Lung (tissue), 12 donors: ENCODE measurements around the gene TSPEAR. TPM values are rescaled to one million over a fixed set of nuclear protein-coding genes. Genes with fewer than 3 reads are reported as not detected.
"Not testable (repeated sequence)": the region's sequence is repeated elsewhere in the genome, so short reads cannot be mapped to it uniquely, and the experiment has no call there.

Experiments used
- ATAC-seq: fragments of 200-7000 bp; cut with Tn5 transposase; one replicate; pipeline ENCODE4 v1.9.1; 2020; ENCODE audit warnings: moderate number of reproducible peaks; ENCODE audit not compliant: insufficient read depth, low FRiP score
- DNase-seq, 3 donors: peaks; one replicate each; pipeline ENCODE4 v3.0.0-alpha.2; 2013 to 2017
- H3K27ac ChIP-seq, 2 donors: one replicate each; pipeline ENCODE4 v1.5.1; 2013; ENCODE audit warnings: mild to moderate bottlenecking in 2 of 2, moderate library complexity in 2 of 2, control low read depth in 1 of 2, inconsistent platforms in 1 of 2, low read depth in 1 of 2, low read length in 1 of 2
- H3K27me3 ChIP-seq, 3 donors: one replicate each; pipeline ENCODE4 v1.5.1; 2013; ENCODE audit warnings: low read length in 2 of 3; ENCODE audit not compliant: control insufficient read depth in 3 of 3, insufficient read depth in 3 of 3
- H3K36me3 ChIP-seq, 4 donors: one replicate each; pipeline ENCODE4 v1.5.1; 2013; ENCODE audit warnings: low read length in 4 of 4, mild to moderate bottlenecking in 1 of 4, moderate library complexity in 1 of 4; ENCODE audit not compliant: control insufficient read depth in 4 of 4, insufficient read depth in 4 of 4
- H3K4me1 ChIP-seq, 5 donors: one replicate each; pipeline ENCODE4 v1.5.1; 2013; ENCODE audit warnings: low read length in 5 of 5, mild to moderate bottlenecking in 2 of 5, moderate library complexity in 1 of 5; ENCODE audit not compliant: control insufficient read depth in 5 of 5, insufficient read depth in 5 of 5
- H3K4me3 ChIP-seq: one replicate; pipeline ENCODE4 v1.5.1; 2013; ENCODE audit warnings: mild to moderate bottlenecking, control low read depth, moderate library complexity
- H3K9ac ChIP-seq, 2 donors: one replicate each; pipeline ENCODE4 v1.5.1; 2013; ENCODE audit warnings: low read length in 2 of 2, control low read depth in 1 of 2; ENCODE audit not compliant: insufficient read depth in 1 of 2
- H3K9me3 ChIP-seq, 4 donors: one replicate each; pipeline ENCODE4 v1.5.1; 2013; ENCODE audit warnings: low read length in 3 of 4, mild to moderate bottlenecking in 1 of 4, moderate library complexity in 1 of 4; ENCODE audit not compliant: control insufficient read depth in 4 of 4, insufficient read depth in 3 of 4
- WGBS, 2 donors: extraction: QIAGEN DNeasy Blood & Tissue Kit; methylation state at CpG; one replicate each; pipeline ENCODE4 v1.1.7; 2013; 5-methylcytosine and 5-hydroxymethylcytosine counted together
- polyA plus RNA-seq, 2 donors: library from polyadenylated mRNA; stranded (reverse); fragments of 200-250 nt; gene quantifications; one replicate each; pipeline ENCODE4 v1.2.1, GENCODE V29; 2013
- total RNA-seq, 2 donors: library from RNA; depleted of rRNA in 1 of 2; stranded (reverse); fragments of >200 nt in 1 of 2; gene quantifications; one replicate each; pipeline ENCODE4 v1.2.1, GENCODE V29; 2014 to 2021
- TF ChIP-seq, protein P1 (sequence below): IDR thresholded peaks from 2 replicates; pipeline ENCODE4 v1.5.1; 2012; ENCODE audit warnings: mild to moderate bottlenecking; ENCODE audit errors: control extremely low read depth, extremely low read depth
- donor health status: control.
- donor health status: control.
- donor health status: Bipolar disorder and iron deficiency.
- donor health status: healthy.
- donor health status: DM: yes; HTN: yes; CAD: no.

TSPEAR gene
- total and polyA plus RNA-seq, 4 donors, result 0.02 to 2.1 (median 0.27) TPM

DNA sequence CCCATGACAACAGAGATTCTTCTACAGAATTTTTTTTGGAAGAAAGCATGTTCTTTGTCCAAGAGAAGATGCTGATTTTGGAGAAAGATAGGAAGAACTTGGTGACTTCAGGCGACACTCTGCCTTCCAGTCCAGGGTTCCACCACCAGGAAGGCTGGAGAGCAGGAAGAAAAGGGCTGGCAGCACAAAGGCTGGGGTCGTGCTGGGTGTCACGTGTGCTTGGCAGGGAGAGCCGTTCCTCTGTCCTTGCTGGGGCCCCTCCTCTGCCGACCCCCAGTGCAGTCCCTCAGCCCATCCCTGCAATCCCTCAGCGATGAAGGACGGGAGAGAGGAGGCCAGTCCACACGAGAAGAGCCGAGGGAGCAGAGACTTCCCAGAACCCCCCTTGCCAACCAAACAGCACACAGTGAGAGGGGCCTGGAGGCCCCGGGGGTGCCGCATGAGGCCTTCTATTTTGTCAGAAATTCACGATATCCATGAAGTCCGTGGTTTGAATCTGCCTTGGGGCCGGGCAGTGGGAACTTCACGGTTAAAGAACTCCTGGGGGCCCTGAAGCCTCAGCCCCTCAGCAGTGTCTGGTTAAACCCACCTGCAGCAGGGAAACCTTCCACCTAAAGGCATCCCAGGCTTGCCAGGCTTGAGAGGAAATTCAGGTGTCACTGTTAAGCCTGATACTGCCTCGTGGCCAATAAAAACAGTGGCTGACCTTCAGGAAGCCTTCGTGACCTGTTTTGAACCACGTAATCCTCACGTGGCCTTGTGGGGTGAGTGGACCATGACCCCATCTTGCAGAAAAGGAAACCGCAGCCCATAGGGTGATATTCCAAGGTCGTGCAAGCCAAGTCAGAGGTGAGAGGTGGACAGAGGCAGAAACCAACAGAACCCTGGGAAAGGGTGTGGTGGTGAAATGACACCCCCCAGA is 11.0 kb downstream of the TSPEAR start:
- no peak overlapping the region for H3K27ac ChIP-seq
- ATAC-seq (no peak), DNase-seq (no peak)
- peaks cover 0 to 9% (median 0%) of the 10 kb centered on the region in 4 donors for H3K9me3 ChIP-seq
- H3K4me3 ChIP-seq, result no peak overlapping the region
- 52 to 57% methylated on average over 21 of the region's 21 CpGs for WGBS, 2 donors
- no peaks in the 10 kb centered on the region for H3K4me1 ChIP-seq
- TF ChIP-seq, protein P1, sequence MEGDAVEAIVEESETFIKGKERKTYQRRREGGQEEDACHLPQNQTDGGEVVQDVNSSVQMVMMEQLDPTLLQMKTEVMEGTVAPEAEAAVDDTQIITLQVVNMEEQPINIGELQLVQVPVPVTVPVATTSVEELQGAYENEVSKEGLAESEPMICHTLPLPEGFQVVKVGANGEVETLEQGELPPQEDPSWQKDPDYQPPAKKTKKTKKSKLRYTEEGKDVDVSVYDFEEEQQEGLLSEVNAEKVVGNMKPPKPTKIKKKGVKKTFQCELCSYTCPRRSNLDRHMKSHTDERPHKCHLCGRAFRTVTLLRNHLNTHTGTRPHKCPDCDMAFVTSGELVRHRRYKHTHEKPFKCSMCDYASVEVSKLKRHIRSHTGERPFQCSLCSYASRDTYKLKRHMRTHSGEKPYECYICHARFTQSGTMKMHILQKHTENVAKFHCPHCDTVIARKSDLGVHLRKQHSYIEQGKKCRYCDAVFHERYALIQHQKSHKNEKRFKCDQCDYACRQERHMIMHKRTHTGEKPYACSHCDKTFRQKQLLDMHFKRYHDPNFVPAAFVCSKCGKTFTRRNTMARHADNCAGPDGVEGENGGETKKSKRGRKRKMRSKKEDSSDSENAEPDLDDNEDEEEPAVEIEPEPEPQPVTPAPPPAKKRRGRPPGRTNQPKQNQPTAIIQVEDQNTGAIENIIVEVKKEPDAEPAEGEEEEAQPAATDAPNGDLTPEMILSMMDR, result no peak
- H3K36me3 ChIP-seq, result no peaks in the 10 kb centered on the region
- H3K27me3 ChIP-seq, result peaks cover 8 to 49% (median 15%) of the 10 kb centered on the region in 3 donors
- H3K9ac ChIP-seq, result no peak overlapping the region

DNA sequence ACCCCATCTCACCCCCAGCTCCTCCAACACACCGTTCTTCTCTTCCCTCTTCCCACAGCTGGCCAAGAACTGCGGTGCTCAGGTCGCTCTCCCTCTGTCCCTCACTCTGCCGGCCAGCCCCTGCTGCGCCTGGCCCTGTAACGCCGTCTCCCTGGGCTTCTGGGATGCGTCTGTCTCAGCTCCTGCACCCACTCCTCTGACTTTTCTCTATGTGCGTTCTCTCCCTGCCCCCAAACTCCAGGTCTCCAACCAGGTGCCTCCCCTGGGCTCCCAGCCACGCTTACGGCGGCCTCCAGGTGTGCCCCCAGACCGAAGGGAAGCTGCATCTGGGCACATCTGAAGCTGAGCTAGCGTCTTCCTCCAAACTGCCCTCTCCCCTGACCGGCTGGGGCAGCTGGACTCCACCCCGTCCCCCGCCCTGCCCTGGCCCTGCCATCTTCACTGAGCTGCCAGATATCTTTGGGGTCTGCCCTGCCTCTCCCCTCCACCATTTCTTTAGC is 11.8 kb downstream of the TSPEAR start:
- no peak for ATAC-seq
- no peak overlapping the region for H3K27ac ChIP-seq
- H3K9ac ChIP-seq, result no peak overlapping the region
- H3K27me3 ChIP-seq, result peaks cover 5 to 46% (median 15%) of the 10 kb centered on the region in 3 donors
- H3K9me3 ChIP-seq, result peaks cover 0 to 6% (median 0%) of the 10 kb centered on the region in 4 donors
- H3K4me3 ChIP-seq, result no peak overlapping the region
- DNase-seq, result no peak
- H3K4me1 ChIP-seq, result no peaks in the 10 kb centered on the region
- H3K36me3 ChIP-seq, result no peaks in the 10 kb centered on the region
- WGBS, 2 donors, result 55 to 59% methylated on average over 17 of the region's 17 CpGs
- TF ChIP-seq, protein P1, result no peak

DNA sequence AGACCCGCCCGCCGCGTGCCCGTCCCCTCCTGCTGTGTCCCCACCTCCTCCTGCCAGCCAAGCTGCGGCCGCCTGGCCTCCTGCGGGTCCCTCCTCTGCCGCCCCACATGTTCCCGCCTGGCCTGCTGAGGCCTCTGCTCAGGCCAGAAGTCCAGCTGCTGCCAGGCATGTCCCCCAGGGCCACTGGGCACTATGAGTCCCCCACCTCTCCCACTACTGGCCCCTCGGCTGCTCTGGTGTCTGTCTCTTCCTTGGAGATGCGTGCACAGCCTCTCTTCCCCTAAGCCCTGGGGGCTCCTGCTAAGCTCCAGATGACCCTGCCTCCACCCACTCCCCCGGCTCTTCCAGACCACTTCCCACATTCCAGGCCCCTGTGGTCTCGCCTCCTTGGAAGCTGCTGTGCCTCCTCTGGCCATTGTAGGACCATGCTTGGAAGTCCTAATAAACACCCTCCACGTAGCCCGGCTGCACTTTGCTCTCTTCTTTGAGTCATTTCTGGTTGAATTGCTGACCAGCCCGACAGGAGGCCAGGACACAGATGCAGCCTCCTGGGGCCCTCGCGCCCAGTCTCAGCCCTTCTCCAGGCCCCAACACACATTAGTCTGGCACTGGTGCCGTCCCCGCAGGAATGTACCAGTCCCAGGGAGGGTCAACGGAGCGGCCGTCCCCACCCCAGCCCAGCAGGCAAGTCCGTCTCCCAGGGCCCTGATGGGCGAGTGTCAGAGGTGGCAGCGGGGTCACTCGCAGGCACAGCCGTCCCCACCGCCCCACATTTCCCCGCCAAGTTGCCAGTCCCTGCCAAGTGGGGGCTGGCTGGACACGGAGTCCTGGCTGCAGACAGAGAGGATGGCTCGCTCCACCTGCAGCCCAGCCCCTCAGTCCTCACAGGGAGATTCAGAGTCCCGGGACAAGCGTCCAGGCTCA is 13.3 kb downstream of the TSPEAR start:
- no peak for DNase-seq
- 42 to 46% methylated on average over 32 to 35 of the region's 35 CpGs for WGBS, 2 donors
- TF ChIP-seq, protein P1, result no peak
- no peak overlapping the region for H3K9ac ChIP-seq
- no peak overlapping the region for H3K27ac ChIP-seq
- H3K4me3 ChIP-seq, result no peak overlapping the region
- peaks cover 0 to 6% (median 4%) of the 10 kb centered on the region in 4 donors for H3K9me3 ChIP-seq
- no peaks in the 10 kb centered on the region for H3K4me1 ChIP-seq
- no peak for ATAC-seq
- H3K27me3 ChIP-seq, result peaks cover 2 to 34% (median 15%) of the 10 kb centered on the region in 3 donors
- H3K36me3 ChIP-seq, result no peaks in the 10 kb centered on the region

DNA sequence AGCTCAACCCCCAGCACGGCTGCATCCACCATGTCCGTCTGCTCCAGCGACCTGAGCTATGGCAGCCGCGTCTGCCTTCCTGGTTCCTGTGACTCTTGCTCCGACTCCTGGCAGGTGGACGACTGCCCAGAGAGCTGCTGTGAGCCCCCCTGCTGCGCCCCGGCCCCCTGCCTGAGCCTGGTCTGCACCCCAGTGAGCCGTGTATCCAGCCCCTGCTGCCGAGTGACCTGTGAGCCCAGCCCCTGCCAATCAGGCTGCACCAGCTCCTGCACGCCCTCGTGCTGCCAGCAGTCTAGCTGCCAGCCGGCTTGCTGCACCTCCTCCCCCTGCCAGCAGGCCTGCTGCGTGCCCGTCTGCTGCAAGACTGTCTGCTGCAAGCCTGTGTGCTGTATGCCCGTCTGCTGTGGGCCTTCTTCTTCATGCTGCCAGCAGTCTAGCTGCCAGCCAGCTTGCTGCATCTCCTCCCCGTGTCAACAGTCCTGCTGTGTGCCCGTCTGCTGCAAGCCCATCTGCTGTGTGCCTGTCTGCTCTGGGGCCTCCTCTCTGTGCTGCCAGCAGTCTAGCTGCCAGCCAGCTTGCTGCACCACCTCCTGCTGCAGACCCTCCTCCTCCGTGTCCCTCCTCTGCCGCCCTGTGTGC is 14.1 kb downstream of the TSPEAR start, which contains the start of gene KRTAP10-12:
KRTAP10-12 (plus strand) TSS at position 1 of the 639 bp plus-strand sequence; CDS start at position 31, 30 bp downstream.
- H3K4me1 ChIP-seq, H3K4me3 ChIP-seq, ATAC-seq, H3K36me3 ChIP-seq, H3K9ac ChIP-seq, DNase-seq, H3K27ac ChIP-seq, H3K9me3 ChIP-seq: not testable (repeated sequence)
- H3K27me3 ChIP-seq, result peaks cover 2 to 28% (median 13%) of the 10 kb centered on the region in 3 donors
- WGBS, 2 donors, result 55 to 59% methylated on average over 18 to 21 of the region's 21 CpGs
